ENCODE measurements around the gene DYNC1LI1. TPM values are rescaled to one million over a fixed set of nuclear protein-coding genes. Genes with fewer than 3 reads are reported as not detected.

DYNC1LI1 gene
- total RNA-seq, 6 experiments from 2014 or later: 43.6 to 51.8 (median 46.3) TPM

DNA sequence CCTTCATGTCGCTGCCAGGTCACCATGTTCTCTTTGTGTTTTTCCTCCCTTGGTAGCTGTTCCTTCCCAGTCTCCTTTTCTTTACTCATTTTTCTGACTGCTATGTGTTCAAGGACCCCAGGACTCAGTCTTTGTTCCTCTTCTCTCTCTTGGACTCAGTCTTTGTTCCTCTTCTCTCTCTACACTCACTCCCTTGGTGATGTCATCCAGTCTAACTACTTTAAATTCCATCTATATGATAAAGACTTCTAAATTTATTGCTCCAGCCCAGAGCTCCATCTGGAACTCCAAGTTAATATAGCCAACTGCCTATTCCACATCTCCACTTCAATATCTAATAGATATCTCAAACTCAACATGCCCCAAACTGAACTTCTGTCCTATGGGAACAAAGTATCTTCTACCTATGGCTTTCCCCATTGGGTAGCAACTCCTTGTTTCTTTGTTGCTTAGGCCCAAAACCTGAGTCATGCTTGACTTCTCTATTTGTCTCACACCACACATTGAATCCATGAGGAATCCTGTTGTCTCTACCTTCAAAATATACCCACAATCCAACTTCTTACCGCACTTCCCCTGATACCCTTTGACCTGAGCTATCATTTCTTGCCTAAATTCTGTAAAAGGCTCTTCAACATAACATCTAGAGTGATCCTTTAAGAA is 4.9 kb upstream of the DYNC1LI1 start:
- Mint-ChIP-seq H3K36me3 (ENCODE audit: low read depth) (no peaks in the 10 kb centered on the region), H3K4me3 (no peak overlapping the region), H3K27ac (no peak overlapping the region), H3K4me1 (ENCODE audit: low read depth) (peaks cover 24% of the 10 kb centered on the region), H3K9me3 (no peaks in the 10 kb centered on the region), H3K27me3 (ENCODE audit: insufficient read depth) (no peaks in the 10 kb centered on the region)
- TF ChIP-seq, protein P1, sequence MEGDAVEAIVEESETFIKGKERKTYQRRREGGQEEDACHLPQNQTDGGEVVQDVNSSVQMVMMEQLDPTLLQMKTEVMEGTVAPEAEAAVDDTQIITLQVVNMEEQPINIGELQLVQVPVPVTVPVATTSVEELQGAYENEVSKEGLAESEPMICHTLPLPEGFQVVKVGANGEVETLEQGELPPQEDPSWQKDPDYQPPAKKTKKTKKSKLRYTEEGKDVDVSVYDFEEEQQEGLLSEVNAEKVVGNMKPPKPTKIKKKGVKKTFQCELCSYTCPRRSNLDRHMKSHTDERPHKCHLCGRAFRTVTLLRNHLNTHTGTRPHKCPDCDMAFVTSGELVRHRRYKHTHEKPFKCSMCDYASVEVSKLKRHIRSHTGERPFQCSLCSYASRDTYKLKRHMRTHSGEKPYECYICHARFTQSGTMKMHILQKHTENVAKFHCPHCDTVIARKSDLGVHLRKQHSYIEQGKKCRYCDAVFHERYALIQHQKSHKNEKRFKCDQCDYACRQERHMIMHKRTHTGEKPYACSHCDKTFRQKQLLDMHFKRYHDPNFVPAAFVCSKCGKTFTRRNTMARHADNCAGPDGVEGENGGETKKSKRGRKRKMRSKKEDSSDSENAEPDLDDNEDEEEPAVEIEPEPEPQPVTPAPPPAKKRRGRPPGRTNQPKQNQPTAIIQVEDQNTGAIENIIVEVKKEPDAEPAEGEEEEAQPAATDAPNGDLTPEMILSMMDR (IDR thresholded peaks at IDR 0.05): no peak
- peak; percentile 49 for DNase-seq

DNA sequence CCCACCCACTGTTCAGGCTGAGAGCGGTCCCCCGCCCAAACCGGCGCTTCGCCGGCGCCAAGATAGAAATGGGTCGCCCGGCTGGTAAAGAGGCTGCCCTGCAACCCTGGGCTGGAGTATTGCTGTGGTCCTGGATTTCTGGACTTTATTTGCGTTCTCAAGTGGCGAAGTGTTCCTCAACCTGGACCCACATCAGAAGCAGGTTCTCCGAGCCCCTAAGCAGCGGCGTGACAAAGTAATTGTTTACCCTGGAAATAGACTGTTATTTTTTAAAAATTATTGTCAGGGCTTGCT is 481 bp upstream of the DYNC1LI1 start:
- H3K27ac Mint-ChIP-seq: peak overlapping the region; percentile 94
- H3K4me3 Mint-ChIP-seq: peak overlapping the region; percentile 93
- DNase-seq: no peak
- no peaks in the 10 kb centered on the region for H3K9me3 Mint-ChIP-seq
- TF ChIP-seq, protein P1 (IDR thresholded peaks at IDR 0.05): no peak
- H3K27me3 Mint-ChIP-seq (ENCODE audit: insufficient read depth): no peaks in the 10 kb centered on the region
- peaks cover 20% of the 10 kb centered on the region for H3K4me1 Mint-ChIP-seq (ENCODE audit: low read depth)
- H3K36me3 Mint-ChIP-seq (ENCODE audit: low read depth): no peaks in the 10 kb centered on the region

- Mint-ChIP-seq H3K27ac (peak overlapping the region; percentile 94), H3K36me3 (ENCODE audit: low read depth) (peaks cover under 1% of the 10 kb centered on the region; the same call in 1 of the 2 replicates), H3K9me3 (no peaks in the 10 kb centered on the region), H3K4me3 (peak overlapping the region; percentile 93), H3K27me3 (ENCODE audit: insufficient read depth) (no peaks in the 10 kb centered on the region), H3K4me1 (ENCODE audit: low read depth) (peaks cover 20% of the 10 kb centered on the region)
- DNase-seq: peak; percentile 41
- TF ChIP-seq, protein P1 (IDR thresholded peaks at IDR 0.05): no peak
These were observed 878 bp downstream of the DYNC1LI1 start for GRCh38 chr3:32569540-32570420.

GRCh38 chr3:32568953-32569352 is 1.7 kb downstream of the DYNC1LI1 start:
- H3K4me3 Mint-ChIP-seq: peak overlapping the region; percentile 93
- TF ChIP-seq, protein P1 (IDR thresholded peaks at IDR 0.05): no peak

GRCh38 chr3:32564195-32564594 is 6.5 kb downstream of the DYNC1LI1 start:
- no peak for DNase-seq
- H3K36me3 Mint-ChIP-seq (ENCODE audit: low read depth): peaks cover 24% of the 10 kb centered on the region
- no peak overlapping the region for H3K27ac Mint-ChIP-seq
- no peaks in the 10 kb centered on the region; the same call in 1 of the 2 replicates for H3K27me3 Mint-ChIP-seq (ENCODE audit: insufficient read depth)
- H3K4me1 Mint-ChIP-seq (ENCODE audit: low read depth): peaks cover 23% of the 10 kb centered on the region
- no peaks in the 10 kb centered on the region for H3K9me3 Mint-ChIP-seq
- no peak overlapping the region for H3K4me3 Mint-ChIP-seq
- TF ChIP-seq, protein P1 (IDR thresholded peaks at IDR 0.05): no peak

More at GRCh38 chr3:32568953-32569352, 1.7 kb downstream of the DYNC1LI1 start:
- no peak for DNase-seq
- Mint-ChIP-seq H3K27ac (no peak overlapping the region), H3K36me3 (ENCODE audit: low read depth) (peaks cover 8% of the 10 kb centered on the region; the same call in 1 of the 2 replicates), H3K27me3 (ENCODE audit: insufficient read depth) (no peaks in the 10 kb centered on the region), H3K9me3 (no peaks in the 10 kb centered on the region), H3K4me1 (ENCODE audit: low read depth) (peaks cover 20% of the 10 kb centered on the region)

Data from HFFc6 (cell line).